GM21576 (cell line): ENCODE measurements around the gene DDN.

Source experiments
- ATAC-seq: cut with Tn5 transposase; IDR thresholded peaks from one replicate; pipeline ENCODE4 v1.9.1; 2021; ENCODE audit warnings: mild to moderate bottlenecking, moderate library complexity; ENCODE audit not compliant: unreplicated experiment

Gene DDN

DNA sequence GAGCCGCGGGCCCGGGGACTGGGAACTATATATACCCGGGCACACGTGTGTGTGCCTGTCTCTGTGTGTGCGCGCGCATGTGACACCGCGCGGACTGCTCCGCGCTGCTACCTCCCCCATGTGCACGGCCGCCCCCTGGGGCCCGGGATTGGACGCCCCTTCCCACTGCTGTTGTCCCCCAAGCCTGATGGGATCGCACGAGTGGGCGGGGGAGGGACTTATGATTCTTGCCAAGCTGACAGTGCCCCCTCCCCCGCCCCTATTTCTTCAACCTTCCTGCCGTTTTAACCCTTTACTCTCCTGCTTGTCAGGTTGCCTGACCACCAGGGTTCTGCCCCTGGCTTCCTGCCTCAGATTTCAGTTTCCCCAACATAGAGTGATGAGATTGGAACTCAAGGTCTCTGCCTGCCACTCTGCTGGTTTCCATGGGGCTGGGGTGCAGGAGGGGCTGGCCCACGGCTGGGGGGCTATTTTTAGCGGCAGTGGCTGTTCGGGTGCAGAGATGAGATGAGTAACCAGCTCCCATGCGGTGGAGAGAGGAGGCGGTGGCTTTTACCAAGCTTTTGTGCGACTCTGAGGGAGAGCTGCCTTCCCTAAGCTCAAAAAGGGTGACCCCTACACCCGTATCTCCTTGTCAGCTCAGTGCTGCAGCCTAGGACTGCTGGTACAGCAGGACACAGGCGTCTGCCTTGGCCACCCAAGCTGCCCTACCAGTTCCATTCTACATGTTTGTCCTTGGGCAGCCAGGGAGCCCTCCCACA, at the start of gene DDN:
Gene DDN, minus strand, starts transcription at position 5 of the 761 bp plus-strand sequence. CDS start 88 bp downstream, outside the sequence.
- ATAC-seq = no peak

DNA sequence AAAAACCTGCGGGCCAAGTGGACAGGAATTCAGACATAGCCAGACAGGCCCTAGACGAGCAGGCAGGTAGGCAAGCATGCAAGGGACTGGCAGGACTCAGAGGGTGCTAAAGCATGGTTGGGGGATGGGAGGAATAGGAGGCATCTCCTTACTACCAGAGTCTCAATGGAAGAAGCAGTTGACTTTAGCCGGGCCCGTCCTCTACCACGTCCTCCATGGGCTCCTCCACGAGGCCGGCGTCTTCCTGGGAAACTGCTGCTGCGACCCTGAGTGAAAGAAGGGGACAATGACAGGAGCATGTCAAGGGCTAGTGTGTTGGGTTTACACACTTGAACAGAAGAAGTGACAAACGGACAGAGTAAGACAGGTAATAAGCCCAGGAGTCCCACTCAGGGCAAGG, 49.8 kb upstream of the DDN start:
- no peak for ATAC-seq

DNA sequence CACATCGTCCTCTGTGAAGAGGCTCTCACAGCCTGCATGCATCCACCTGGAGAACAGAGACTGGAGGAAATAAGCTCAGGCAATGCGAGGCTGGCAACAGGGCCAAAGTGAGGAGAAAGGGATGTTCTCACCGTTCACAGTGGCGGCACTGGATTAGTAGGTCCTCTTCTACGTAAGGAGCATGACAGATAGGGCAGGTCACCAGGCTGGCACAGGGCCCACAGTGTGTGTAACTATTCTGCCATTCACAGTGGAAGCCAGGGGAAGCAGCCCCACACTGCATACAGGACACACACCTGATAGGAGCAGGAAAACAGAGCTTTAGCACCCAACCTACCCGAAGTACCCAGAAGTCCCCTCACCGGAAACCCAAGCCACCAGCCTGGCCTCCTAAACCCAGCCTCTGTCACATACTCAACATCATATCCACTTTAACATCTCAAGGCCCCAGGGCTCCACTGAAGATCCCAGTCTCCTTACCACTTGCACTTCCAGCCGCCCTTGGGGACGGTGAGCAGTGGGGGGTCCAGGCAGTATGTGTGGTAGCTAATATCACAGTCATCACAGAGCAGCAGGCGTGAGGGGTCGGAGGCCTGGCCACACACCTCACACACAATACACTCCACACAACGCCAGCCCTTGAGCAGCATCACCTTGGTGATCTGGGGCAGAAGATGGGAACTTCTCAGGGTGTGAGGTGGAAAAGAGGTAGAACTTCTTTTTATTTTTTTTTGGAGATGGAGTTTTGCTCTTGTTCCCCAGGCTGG, 47.1 kb upstream of the DDN start:
- no peak for ATAC-seq

DNA sequence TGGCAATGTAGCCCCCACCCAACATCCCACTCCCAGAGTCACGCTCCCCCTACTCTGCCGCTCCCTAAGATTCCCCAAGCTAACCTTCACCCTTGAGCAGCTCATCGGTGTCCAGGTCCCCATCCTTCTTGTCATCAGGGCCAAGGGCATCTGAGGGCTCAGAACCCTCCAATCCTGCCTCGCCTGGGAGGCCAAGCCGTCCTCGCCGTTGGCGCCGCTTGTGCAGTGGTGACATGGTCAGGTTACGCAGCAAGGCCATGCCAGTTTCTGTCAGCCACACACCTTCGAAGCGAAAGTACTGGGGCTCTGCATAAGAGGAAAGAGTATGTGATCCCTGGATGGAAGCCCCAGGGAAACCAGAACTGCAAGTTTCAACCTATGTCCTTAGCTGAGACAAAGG, 45.5 kb upstream of the DDN start:
- no peak for ATAC-seq

- ATAC-seq = no peak
These were observed 44.7 kb upstream of the DDN start for GRCh38 chr12:49043856-49044258.

DNA sequence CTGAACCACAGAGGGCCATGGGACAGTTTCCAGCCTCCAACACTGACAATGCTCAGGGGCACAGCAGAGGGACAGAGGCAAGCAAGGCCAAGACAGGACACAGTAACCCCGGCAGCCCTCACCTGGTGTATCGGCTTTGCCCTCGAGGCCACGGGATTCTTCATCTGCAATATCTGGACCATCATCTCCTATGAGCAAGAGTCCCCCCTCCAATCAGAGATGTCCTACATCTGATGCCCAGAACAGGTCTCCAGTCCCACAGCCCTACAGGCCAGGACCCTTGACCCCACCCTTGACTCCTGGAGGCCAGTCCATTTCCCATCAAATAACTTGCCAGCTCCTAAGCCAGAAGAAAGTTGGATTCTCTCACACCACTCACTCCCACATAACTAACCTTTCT, 44.1 kb upstream of the DDN start:
- no peak for ATAC-seq

DNA sequence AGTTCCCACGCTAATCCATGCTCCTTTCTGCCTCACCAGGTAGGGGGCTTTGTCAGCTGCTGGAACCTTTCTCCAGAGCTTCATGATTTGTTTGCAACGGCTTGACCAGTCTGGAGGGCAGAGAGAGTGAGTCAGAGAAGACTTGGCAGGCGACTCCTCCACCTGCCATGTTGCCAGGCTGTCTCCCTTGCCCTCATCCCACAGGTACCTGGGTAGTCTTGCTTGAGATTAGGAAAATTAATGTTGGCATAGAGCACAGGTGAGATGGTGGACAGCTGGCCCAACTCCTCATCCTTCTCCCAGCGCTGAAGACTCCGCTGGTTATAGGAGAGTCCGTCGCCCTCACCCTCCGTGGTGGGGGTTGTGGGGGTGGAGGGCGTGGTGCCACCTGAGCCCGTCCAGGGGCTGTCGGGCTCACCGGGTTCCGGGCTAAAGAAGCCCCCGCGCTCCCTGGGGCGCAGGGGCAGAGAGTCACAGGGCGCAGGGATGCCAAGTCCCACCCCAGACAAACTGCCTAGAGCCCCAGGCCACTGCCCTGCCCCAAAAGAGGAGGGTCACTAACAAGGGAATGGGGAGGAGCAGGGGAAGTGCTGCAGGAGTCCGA, 42.8 kb upstream of the DDN start:
- no peak for ATAC-seq

DNA sequence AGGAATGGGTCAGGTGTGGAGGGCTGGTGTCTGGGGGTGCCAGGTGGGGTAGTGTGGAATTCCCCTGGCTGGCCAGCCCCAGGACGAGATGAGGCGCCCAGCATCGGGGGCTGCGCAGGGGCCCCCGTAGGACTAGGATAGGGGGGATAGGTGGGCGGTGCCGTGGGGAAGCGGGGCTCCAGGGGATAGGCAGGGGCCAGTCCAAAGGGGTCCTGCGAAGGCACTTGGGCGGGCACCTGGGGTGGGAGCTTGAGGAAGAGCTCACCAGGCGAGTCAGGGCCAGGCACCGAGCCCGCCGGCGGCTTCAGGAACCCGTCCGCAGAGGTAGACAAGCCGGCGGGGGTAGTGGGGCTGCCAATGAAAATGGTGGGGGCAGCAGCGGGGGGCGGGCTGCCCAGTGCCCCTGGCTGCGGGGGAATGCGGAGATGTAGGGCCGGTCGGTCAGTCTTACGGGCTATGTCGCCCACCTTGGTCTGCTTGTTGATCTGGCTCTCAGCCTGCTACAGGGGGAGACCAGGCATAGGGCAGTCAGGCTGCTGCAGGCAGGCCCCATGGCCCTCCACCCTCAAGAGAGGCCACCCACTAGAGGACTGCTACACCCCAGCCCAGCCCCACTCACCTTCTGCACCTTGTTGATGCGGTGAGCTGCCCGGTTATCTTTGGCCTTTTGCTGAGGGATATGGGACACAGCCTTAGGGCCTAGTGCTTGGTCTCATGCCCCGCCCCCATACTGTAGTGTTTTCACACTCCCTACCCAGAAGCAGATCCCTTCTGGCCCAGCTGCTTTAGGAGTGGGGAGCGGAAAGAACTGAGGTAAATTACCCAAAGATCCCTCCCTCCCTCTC, 42.1 kb upstream of the DDN start:
- no peak for ATAC-seq

- ATAC-seq = no peak
These were observed 41.2 kb upstream of the DDN start for GRCh38 chr12:49040364-49040855.

DNA sequence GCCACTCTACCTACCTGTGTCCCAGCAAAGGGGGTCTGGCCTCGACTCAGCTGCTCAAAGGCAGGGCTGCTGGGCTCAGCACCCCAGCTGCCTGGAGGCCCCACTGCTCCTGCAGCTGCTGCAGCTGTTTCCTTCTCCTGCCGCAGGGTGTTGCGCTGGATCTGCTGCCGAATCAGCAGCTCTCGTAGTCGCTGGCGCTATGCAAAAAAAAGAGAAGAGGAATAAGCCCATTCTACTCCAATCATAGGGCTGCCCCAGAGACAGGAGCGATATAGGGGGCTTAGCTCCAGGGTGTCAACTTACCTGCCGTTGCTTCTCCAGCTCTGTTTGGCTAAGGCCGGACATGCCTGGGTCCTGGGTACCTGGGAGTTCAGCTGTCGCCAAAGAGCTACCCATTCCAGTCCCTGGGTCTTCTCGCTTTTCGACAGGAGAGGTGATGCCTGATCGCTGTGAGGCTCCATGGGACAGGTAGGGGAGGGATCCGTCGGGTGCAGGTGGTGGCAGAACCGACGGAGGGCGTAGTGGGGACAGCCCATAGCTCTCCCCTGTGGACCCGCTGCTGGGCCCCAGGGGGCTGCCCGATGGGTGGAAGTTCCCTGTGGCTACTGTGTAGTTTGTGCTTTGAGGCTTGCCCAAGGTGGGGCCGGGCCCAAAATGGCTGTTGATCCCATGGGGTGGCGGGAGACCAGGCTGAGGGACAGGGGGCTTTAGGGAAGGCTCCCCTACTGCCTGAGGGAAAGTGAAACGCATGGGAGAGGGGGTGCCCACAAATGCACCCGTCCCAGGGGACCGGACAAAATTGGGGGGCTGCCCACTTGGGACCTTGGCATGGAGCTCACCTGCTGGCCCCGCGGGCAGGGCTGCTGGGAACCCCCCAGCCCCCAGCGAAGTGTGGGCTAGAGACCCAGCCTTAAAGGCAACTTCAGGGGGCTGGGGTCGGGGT, 40.5 kb upstream of the DDN start:
- ATAC-seq = no peak

- no peak for ATAC-seq
These were observed 39.2 kb upstream of the DDN start for GRCh38 chr12:49038291-49038955.

- ATAC-seq = no peak
These were observed 38.7 kb upstream of the DDN start for GRCh38 chr12:49037947-49038237.

DNA sequence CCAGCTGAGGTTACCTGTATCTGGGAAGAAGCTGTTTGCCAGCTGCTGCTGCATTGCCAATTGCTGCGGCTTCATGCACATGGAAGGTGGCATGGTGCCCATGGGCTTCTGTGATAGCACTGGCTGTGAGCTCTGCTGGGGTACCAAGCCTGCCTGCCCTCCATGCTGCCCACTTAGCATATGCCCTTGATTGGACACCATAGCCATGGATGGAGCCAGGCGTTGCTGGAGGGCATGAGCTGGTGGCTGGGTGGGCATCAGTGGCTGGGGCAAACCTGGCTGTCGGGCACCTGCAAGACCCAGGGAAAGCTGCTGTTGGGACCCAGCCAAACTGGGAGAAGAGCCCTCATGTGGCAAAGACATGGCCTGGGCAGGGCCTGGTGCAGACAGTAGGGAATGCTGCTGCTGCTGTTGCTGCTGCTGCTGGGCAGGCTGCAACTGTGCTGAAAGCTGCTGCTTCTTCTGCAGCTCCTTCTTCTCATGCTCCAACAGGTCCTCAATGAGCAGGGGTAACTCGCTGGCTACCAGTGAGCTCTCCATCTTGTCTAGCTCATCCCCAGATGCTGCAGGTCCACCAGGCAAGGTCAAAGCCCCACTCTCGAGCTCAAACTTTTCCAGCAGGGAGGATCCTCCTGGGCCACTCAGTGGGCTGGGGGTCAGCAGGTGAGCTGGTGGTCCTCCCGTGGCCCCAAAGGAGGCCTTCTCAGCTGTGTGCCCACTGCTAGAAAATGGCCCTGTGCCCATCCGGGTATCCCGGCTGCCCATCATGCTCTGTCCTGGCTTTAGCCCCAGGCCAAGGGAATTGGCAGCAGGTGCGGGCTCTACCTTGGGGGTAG, 38.2 kb upstream of the DDN start:
- no peak for ATAC-seq

- ATAC-seq = no peak
These were observed 36.9 kb upstream of the DDN start for GRCh38 chr12:49036029-49036428.

GRCh38 chr12:49034286-49034622, 35.1 kb upstream of the DDN start:
- ATAC-seq = no peak

GRCh38 chr12:49033611-49034285, 34.6 kb upstream of the DDN start:
- ATAC-seq = no peak

DNA sequence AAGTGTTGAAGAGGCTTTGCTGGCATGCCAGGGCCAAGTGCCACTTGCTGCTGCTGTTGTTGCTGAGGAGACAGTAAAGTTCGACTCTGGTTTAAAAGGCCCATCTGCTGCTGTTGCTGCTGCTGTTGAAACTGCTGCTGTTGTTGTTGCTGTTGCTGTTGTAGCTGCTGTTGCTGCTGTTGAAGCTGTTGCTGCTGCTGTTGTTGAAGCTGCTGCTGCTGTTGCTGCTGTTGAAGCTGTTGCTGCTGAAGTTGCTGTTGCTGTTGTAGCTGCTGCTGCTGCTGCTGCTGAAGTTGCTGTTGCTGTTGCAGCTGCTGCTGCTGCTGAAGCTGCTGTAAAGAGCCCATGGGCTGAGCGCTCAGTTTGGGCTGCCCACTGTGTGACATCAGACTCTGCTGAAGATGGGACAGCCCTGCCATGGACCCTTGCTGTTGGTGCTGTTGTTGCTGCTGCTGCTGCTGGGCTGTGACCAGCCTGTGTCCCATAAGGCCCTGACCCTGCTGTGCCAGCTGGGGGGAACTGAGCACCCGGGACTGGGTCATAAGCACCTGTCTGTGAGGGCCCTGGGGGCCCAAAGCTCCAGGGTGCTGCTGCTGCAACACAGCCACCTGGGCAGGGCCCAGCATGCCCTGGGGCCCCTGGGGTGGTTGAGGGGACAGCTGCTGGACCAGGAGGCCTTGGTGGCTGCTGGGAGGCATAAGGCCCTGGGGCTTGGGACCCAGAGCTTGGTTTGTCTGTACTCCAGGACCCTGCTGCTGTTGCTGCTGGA, 33.7 kb upstream of the DDN start:
- no peak for ATAC-seq
